GM21786 (cell line): ENCODE results near the gene PYY.
"Not testable (repeated sequence)": the region's sequence is repeated elsewhere in the genome, so short reads cannot be mapped to it uniquely, and the experiment has no call there.

Experiments used
- ATAC-seq: cut with Tn5 transposase; IDR thresholded peaks from one replicate; pipeline ENCODE4 v1.9.1; 2021; ENCODE audit not compliant: unreplicated experiment

Gene PYY

GRCh38 chr17:43949781-43950180 lies 4.0 kb downstream of the PYY start:
- no peak for ATAC-seq

GRCh38 chr17:43946781-43947180 lies 7.0 kb downstream of the PYY start:
- no peak for ATAC-seq

- ATAC-seq = no peak
These were observed 8.5 kb downstream of the PYY start for GRCh38 chr17:43945074-43945829.

GRCh38 chr17:43942051-43942685 lies 11.6 kb downstream of the PYY start, which contains the start of gene PPY:
Gene PPY, minus strand, starts transcription at chr17:43942476. Its CDS starts 822 bp downstream, at chr17:43941654.
- ATAC-seq = no peak

- no peak for ATAC-seq
These were observed 13.1 kb downstream of the PYY start for GRCh38 chr17:43940630-43941029.

- ATAC-seq = no peak
These were observed 13.9 kb downstream of the PYY start for GRCh38 chr17:43939886-43940285.

GRCh38 chr17:43939452-43939851 lies 14.3 kb downstream of the PYY start:
- ATAC-seq = not testable (repeated sequence)

- no peak for ATAC-seq
These were observed 14.9 kb downstream of the PYY start for GRCh38 chr17:43938838-43939182.

- ATAC-seq = no peak
These were observed 17.3 kb downstream of the PYY start for GRCh38 chr17:43936434-43936833.

GRCh38 chr17:43935926-43936261 lies 17.8 kb downstream of the PYY start:
- ATAC-seq = no peak

- ATAC-seq = no peak
These were observed 18.4 kb downstream of the PYY start for GRCh38 chr17:43935204-43935925.

- no peak for ATAC-seq
These were observed 20.8 kb downstream of the PYY start for GRCh38 chr17:43932923-43933322.

GRCh38 chr17:43932357-43932756 lies 21.4 kb downstream of the PYY start:
- no peak for ATAC-seq

- ATAC-seq = no peak
These were observed 22.6 kb downstream of the PYY start for GRCh38 chr17:43931062-43931571.

GRCh38 chr17:43928609-43929008 lies 25.1 kb downstream of the PYY start:
- ATAC-seq = no peak

- not testable (repeated sequence) for ATAC-seq
These were observed 25.8 kb downstream of the PYY start for GRCh38 chr17:43927929-43928328.

- no peak for ATAC-seq
These were observed 26.5 kb downstream of the PYY start for GRCh38 chr17:43927060-43927864.

- no peak for ATAC-seq
These were observed 29.2 kb downstream of the PYY start for GRCh38 chr17:43924558-43924957.

- no peak for ATAC-seq
These were observed 33.1 kb downstream of the PYY start for GRCh38 chr17:43920500-43921095.

- ATAC-seq = no peak
These were observed 35.7 kb downstream of the PYY start for GRCh38 chr17:43918026-43918389.
